AG09309 (cell line): ENCODE data around the gene MCC.

ENCODE experiments used
- DNase-seq: peaks from one replicate; pipeline ENCODE4 v3.0.0-alpha.2; 2010; ENCODE audit warnings: low read depth
- H3K4me3 ChIP-seq: 2 replicates; pipeline ENCODE4 v1.5.1; 2011; ENCODE audit warnings: mild to moderate bottlenecking, low read depth, low read length, moderate library complexity; ENCODE audit not compliant: control insufficient read depth
- TF ChIP-seq, protein P1 (sequence below): IDR thresholded peaks from 2 replicates; pipeline ENCODE4 v1.5.1; 2011; ENCODE audit warnings: mild to moderate bottlenecking, low read depth, low read length, inconsistent platforms; ENCODE audit not compliant: insufficient read depth, control insufficient read depth; ENCODE audit errors: missing control alignments

MCC gene

DNA sequence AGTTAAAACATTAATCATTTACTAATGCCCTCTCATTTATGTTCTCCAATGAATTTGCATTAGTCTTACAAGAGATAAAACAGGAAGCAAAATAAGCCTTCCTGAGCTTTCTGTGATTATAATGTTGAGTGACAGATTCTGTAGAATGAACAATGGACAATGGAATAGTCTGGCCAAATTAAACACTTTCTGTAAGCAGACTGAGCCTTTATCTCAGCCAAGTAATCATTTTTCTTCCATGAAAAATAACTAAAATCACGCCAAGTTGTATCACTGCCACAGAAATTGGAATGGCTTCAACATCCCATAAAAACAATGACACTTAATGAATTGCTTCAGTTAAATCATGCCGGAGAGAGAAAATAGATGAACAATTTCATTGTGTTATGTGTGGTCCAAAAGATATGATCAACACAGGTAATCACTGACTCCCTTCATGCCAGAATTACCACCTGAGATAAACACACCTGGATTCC is 116.5 kb downstream of the MCC start:
- no peak overlapping the region for H3K4me3 ChIP-seq
- DNase-seq: no peak
- TF ChIP-seq, protein P1, sequence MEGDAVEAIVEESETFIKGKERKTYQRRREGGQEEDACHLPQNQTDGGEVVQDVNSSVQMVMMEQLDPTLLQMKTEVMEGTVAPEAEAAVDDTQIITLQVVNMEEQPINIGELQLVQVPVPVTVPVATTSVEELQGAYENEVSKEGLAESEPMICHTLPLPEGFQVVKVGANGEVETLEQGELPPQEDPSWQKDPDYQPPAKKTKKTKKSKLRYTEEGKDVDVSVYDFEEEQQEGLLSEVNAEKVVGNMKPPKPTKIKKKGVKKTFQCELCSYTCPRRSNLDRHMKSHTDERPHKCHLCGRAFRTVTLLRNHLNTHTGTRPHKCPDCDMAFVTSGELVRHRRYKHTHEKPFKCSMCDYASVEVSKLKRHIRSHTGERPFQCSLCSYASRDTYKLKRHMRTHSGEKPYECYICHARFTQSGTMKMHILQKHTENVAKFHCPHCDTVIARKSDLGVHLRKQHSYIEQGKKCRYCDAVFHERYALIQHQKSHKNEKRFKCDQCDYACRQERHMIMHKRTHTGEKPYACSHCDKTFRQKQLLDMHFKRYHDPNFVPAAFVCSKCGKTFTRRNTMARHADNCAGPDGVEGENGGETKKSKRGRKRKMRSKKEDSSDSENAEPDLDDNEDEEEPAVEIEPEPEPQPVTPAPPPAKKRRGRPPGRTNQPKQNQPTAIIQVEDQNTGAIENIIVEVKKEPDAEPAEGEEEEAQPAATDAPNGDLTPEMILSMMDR: no peak

DNA sequence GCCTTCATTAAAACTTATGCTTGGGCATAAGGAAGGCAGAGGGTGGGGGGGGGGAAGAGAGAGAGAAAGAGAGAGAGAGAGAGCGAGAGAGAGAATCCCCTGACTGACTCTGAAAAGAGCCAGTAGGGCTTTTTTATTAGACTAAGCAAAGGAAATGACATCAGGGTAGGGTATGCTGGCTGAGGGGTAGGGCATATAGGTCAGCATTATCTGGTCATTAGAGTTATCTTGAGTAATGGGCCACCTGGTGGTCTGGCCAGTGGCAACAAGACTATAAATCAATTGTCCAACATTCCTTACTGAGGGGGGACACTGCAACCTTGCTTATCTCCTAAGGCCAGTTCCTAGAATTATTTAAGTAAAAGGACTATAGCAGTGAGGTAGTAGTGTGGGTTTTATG is 120.7 kb downstream of the MCC start:
- DNase-seq: no peak
- TF ChIP-seq, protein P1: no peak
- no peak overlapping the region for H3K4me3 ChIP-seq

DNA sequence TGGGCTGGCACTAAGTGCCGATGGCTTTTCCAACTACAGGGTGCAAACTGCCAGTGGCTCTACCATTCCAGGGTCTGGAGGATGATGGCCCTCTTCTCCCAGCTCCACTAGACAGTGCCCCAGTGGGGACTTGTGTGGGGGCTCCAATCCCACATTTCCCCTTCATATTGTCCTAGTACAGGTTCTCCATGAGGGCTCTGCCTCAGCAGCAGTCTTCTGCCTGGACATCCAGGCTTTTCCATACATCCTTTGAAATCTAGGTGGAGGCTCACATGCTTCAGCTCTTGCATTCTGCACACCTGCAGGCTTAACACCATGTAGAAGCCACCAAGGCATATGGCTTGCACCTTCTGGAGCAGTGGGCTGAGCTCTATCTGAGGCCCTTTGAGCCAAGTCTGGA is 123.8 kb downstream of the MCC start:
- TF ChIP-seq, protein P1: no peak
- DNase-seq: no peak
- no peak overlapping the region for H3K4me3 ChIP-seq

DNA sequence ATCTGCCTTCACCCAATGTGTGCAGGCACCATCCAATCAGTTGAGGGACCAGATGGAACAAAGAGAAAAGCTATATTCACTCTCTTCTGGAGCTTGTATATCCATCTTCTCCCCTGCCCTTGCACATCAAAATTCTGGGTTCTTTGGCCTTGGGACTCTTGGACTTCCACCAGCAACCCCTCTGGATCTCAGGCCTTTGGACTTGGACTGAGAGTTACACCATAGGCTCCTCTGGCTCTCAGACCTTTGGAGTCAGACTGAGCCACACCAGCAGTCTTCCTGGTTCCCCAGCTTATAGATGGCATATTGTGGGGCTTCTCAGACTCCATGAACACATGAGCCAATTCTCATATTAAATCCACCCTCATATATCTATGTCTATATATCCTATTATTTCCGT is 126.6 kb downstream of the MCC start:
- no peak for DNase-seq
- TF ChIP-seq, protein P1: no peak
- no peak overlapping the region for H3K4me3 ChIP-seq

DNA sequence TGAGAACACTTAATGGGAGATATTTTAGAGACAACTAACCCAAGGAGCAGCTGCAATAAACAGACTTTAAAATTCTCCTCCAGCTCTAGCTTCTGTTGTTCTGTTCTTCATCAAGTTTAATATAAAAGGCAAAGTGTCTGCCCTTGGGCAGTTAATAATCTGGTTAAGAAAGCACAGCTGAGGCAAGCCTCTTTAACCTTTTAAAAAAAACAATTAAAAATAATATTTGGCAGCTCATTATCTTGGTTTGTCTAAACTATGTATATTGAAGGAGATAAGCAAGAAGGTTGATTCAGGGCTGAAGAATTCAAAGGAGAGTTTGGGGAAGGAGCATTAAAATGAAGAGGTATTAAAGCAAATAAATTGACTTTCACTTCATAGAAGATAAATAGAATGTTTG is 128.8 kb downstream of the MCC start:
- H3K4me3 ChIP-seq: no peak overlapping the region
- TF ChIP-seq, protein P1: no peak
- DNase-seq: no peak

DNA sequence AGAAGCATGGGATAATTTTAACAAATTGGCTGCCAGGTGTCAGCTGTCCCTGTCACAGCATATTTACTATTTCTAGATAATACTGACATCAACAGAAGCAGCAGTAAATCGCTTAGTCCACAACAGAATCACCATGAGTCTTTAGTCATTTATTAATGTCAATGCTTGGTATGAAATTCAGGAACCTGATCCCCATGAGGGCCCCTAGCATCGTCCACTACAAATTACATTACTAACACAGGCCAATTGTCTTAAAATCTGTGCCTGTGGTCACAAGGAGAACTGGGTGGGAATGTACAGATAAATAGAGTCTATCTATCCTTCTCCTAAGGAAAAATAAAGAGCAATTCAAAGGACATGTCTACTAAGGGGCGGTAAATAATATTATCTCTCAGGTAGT is 129.6 kb downstream of the MCC start:
- H3K4me3 ChIP-seq: no peak overlapping the region
- DNase-seq: no peak
- TF ChIP-seq, protein P1: no peak

DNA sequence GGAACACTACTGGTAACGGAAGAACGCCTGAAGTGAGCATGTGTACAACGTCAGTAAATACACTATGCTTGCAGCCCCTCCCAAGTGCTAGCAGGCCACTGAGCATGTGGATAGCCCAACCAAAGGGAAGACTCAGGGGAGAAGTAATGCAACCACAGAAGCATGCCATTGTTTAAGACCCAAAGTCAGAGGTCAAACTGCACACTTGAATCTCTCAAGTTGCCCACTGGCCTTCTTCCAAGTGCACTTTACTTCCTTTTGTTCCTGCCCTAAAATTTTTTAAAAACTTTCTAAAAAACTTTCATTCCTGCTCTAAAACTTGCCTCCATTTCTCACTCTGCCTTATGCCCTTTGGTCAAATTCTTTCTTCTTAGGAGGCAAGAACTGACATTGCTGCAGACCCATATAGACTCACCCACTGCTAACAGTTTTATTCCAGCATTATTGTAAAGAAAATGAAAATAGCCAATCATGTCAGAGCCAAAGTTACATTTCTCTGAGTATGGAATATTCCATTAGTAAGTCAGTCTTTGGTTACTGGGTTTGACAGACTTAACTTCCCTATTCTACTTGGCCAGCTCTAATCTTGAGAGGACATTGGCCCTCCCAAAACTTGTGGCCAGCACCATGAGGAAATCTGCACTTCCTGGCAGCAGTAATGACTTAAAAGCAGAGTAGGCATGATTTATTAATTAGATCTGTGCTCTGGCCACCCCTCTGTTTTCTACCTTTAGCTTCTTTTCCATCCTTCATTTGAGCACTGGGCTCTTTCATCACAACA is 130.4 kb downstream of the MCC start:
- no peak overlapping the region for H3K4me3 ChIP-seq
- TF ChIP-seq, protein P1: no peak
- DNase-seq: no peak
